ENCODE measurements around the gene C12orf43.

C12orf43 gene

GRCh38 chr12:120959111-120959878, 57.0 kb downstream of the C12orf43 start:
- DNase-seq (ENCODE audit: low read depth), result no peak
- TF ChIP-seq CTCF (conservative IDR thresholded peaks at IDR 0.05; ENCODE audit: control insufficient read depth, insufficient read depth, low read depth, low read length), result no peak
- no peak overlapping the region for H3K4me3 ChIP-seq (ENCODE audit: control insufficient read depth, low read depth, low read length)

DNA sequence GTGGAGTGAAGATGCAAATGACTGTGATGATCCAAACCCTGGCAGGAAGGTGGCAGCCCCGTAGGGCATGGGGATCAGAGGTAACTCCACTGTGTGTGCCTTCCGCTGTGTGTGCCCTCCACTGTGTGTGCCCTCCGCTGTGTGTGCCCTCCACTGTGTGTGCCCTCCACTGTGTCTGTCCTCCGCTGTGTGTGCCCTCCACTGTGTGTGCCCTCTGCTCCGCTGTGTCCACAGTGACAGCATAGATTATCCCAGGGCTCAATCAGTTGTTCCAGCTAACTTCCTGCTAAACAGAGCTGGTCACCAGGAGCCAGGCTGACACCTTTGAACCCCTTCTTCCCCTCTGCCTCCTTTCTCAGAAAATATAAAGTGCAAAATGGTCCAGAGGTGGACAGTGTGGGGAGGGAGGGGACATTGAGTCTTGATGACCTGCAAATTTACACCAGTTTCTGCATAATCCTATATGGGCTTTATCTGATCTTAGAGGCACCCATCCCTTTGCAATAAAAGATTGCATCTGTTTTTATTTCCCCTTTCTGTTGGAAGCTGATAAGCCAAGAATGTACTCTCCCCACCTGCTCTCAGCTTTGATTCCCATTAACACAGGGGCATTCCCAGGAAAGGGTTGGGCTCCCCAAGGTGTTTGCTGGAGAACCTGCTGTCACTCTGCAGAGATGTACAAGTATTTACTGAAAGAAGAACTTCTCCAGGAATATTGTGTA, 59.5 kb downstream of the C12orf43 start:
- H3K4me3 ChIP-seq (ENCODE audit: control insufficient read depth, low read depth, low read length), result no peak overlapping the region
- no peak for TF ChIP-seq CTCF (conservative IDR thresholded peaks at IDR 0.05; ENCODE audit: control insufficient read depth, insufficient read depth, low read depth, low read length)
- DNase-seq (ENCODE audit: low read depth), result no peak

- DNase-seq (ENCODE audit: low read depth), result no peak
- H3K4me3 ChIP-seq (ENCODE audit: control insufficient read depth, low read depth, low read length), result no peak overlapping the region
- no peak for TF ChIP-seq CTCF (conservative IDR thresholded peaks at IDR 0.05; ENCODE audit: control insufficient read depth, insufficient read depth, low read depth, low read length)
These were observed 61.1 kb downstream of the C12orf43 start for GRCh38 chr12:120955232-120955631.

GRCh38 chr12:120950807-120951206, 65.5 kb downstream of the C12orf43 start:
- no peak for DNase-seq (ENCODE audit: low read depth)
- no peak overlapping the region for H3K4me3 ChIP-seq (ENCODE audit: control insufficient read depth, low read depth, low read length)
- TF ChIP-seq CTCF (conservative IDR thresholded peaks at IDR 0.05; ENCODE audit: control insufficient read depth, insufficient read depth, low read depth, low read length), result no peak
